ENCODE measurements around the gene DHX29.

DHX29 gene

GRCh38 chr5:55300890-55301289 is 6.6 kb downstream of the DHX29 start:
- DNase-seq (ENCODE audit: insufficient read length, low spot score) (no peak), FAIRE-seq (no peak)
- TF ChIP-seq, protein P1, sequence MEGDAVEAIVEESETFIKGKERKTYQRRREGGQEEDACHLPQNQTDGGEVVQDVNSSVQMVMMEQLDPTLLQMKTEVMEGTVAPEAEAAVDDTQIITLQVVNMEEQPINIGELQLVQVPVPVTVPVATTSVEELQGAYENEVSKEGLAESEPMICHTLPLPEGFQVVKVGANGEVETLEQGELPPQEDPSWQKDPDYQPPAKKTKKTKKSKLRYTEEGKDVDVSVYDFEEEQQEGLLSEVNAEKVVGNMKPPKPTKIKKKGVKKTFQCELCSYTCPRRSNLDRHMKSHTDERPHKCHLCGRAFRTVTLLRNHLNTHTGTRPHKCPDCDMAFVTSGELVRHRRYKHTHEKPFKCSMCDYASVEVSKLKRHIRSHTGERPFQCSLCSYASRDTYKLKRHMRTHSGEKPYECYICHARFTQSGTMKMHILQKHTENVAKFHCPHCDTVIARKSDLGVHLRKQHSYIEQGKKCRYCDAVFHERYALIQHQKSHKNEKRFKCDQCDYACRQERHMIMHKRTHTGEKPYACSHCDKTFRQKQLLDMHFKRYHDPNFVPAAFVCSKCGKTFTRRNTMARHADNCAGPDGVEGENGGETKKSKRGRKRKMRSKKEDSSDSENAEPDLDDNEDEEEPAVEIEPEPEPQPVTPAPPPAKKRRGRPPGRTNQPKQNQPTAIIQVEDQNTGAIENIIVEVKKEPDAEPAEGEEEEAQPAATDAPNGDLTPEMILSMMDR (IDR thresholded peaks at IDR 0.05; ENCODE audit: insufficient read depth, missing control alignments): no peak

DNA sequence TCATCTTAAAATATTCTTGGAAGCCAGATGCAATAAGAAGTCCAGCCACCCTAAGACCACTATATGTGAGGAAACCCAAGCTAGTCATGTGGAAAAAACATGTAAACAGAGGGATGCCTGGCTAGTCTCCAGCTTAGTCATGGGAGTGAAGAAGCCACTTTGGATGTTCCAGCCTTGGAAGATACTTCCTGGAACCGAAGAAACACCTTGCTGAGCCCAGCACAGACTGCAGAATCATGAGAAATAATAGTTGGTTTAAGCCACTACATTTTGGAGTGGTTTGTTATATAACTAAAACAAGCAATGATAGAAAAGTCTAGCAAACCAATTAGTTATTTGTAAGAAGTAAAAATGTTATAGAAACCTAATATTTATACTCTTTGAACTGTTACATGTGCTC is 12.6 kb downstream of the DHX29 start:
- no peak for FAIRE-seq
- DNase-seq (ENCODE audit: insufficient read length, low spot score): no peak

GRCh38 chr5:55290991-55291390 is 16.5 kb downstream of the DHX29 start:
- no peak for DNase-seq (ENCODE audit: insufficient read length, low spot score)
- no peak for FAIRE-seq
- TF ChIP-seq, protein P1 (IDR thresholded peaks at IDR 0.05; ENCODE audit: insufficient read depth, missing control alignments): no peak

More for the DNA sequence above, 12.6 kb downstream of the DHX29 start:
- TF ChIP-seq, protein P1 (IDR thresholded peaks at IDR 0.05; ENCODE audit: insufficient read depth, missing control alignments): no peak

GRCh38 chr5:55289808-55290207 is 17.7 kb downstream of the DHX29 start:
- FAIRE-seq (no peak), DNase-seq (ENCODE audit: insufficient read length, low spot score) (no peak)
- TF ChIP-seq, protein P1 (IDR thresholded peaks at IDR 0.05; ENCODE audit: insufficient read depth, missing control alignments): no peak

GRCh38 chr5:55286411-55286933 is 21.0 kb downstream of the DHX29 start:
- no peak for DNase-seq (ENCODE audit: insufficient read length, low spot score)
- no peak for FAIRE-seq
- TF ChIP-seq, protein P1 (IDR thresholded peaks at IDR 0.05; ENCODE audit: insufficient read depth, missing control alignments): no peak

GRCh38 chr5:55278778-55279177 is 28.7 kb downstream of the DHX29 start:
- FAIRE-seq: no peak
- DNase-seq (ENCODE audit: insufficient read length, low spot score): no peak
- TF ChIP-seq, protein P1 (IDR thresholded peaks at IDR 0.05; ENCODE audit: insufficient read depth, missing control alignments): no peak

GRCh38 chr5:55276771-55277170 is 30.7 kb downstream of the DHX29 start:
- no peak for FAIRE-seq
- TF ChIP-seq, protein P1 (IDR thresholded peaks at IDR 0.05; ENCODE audit: insufficient read depth, missing control alignments): no peak
- DNase-seq (ENCODE audit: insufficient read length, low spot score): no peak
